K562 (cell line): ENCODE measurements around the gene SYVN1. TPM values are rescaled to one million over a fixed set of nuclear protein-coding genes. Genes with fewer than 3 reads are reported as not detected.
A peak's percentile ranks its signal among the peaks of the same experiment; 100 is the strongest.

Experiments
- FOXK2 ChIP-seq, 2 experiments: fragments of 450-650 bp; IDR thresholded peaks in 1 of 2; conservative IDR thresholded peaks in 1 of 2; 2 replicates each; pipeline ENCODE4 v1.6.1; 2016; ENCODE audit warnings: low read depth in 2 of 2, mild to moderate bottlenecking in 1 of 2
- FOXP1 ChIP-seq: sonication (generic); formaldehyde crosslinking; IDR thresholded peaks from 2 replicates; pipeline ENCODE4 v1.8.0; 2022; ENCODE audit warnings: mild to moderate bottlenecking, missing genetic modification reagents
- HEY1 ChIP-seq: fragments of 250-450 bp; sonication (Bioruptor Pico); IDR thresholded peaks from 2 replicates; pipeline ENCODE4 v1.5.0; 2020; ENCODE audit warnings: mild to moderate bottlenecking, moderate library complexity, borderline replicate concordance
- KDM1A ChIP-seq, 2 experiments: fragments of 450-650 bp; IDR thresholded peaks; 2 replicates each; pipeline ENCODE4 v1.6.1; 2016; ENCODE audit warnings: mild to moderate bottlenecking in 2 of 2
- RAD21 ChIP-seq, 2 experiments: fragments of 250-450 bp in 1 of 2; fragments of 450-650 bp in 1 of 2; sonication (Bioruptor Pico) in 1 of 2; formaldehyde crosslinking in 1 of 2; IDR thresholded peaks in 1 of 2; conservative IDR thresholded peaks in 1 of 2; 2 replicates each; pipeline versions ENCODE4 v1.4.0 to v1.8.0; 2020 to 2022; ENCODE audit warnings: mild to moderate bottlenecking in 2 of 2, moderate library complexity in 1 of 2
- RCOR1 ChIP-seq, 2 experiments: IDR thresholded peaks; 2 replicates each; pipeline ENCODE4 v1.6.1; 2012; ENCODE audit warnings: low read depth in 2 of 2, low read length in 2 of 2, borderline replicate concordance in 1 of 2, improper control_type of control experiment in 1 of 2
- SMAD3 ChIP-seq: fragments of 450-650 bp; formaldehyde crosslinking; conservative IDR thresholded peaks from 2 replicates; pipeline ENCODE4 v1.4.0; 2020; ENCODE audit warnings: mild to moderate bottlenecking
- SOX6 ChIP-seq: fragments of 450-650 bp; IDR thresholded peaks from 2 replicates; pipeline ENCODE4 v1.6.1; 2014; ENCODE audit warnings: mild to moderate bottlenecking
- ZNF407 ChIP-seq: fragments of 450-650 bp; IDR thresholded peaks from 2 replicates; pipeline ENCODE4 v1.6.1; 2016; ENCODE audit warnings: low read depth
- ZNF740 ChIP-seq, 3 experiments: fragments of 200-800 bp in 1 of 3; sonication (Bioruptor generic) in 1 of 3; sonication (generic) in 1 of 3; formaldehyde crosslinking in 1 of 3; IDR thresholded peaks; 2 replicates each; pipeline versions ENCODE4 v1.6.1 to v1.8.0; 2016 to 2022; ENCODE audit warnings: mild to moderate bottlenecking in 2 of 3, missing compliant biosample characterization in 2 of 3, missing genetic modification characterization in 2 of 3, missing genetic modification reagents in 1 of 3
- polyA plus RNA-seq, 8 experiments: library from polyadenylated mRNA; depleted of rRNA in 4 of 8; stranded (reverse) in 5 of 8; unstranded in 3 of 8; fragments of >200 nt; fragmentation: Nextera tagmentation in 2 of 8; fragmentation: Illumina TruSeq in 1 of 8; extraction: Ambion mirVana in 2 of 8; extraction: Trizol in 1 of 8; gene quantifications; 2 replicates each; pipeline versions ENCODE4 v1.2.1 to v1.2.3, GENCODE V29; 2011 to 2014; ENCODE audit warnings: inconsistent platforms in 1 of 8, missing spikeins in 1 of 8
- total RNA-seq, 7 experiments: library from RNA; depleted of rRNA in 6 of 7; stranded (reverse); fragments of >200 nt in 6 of 7; fragmentation: Illumina TruSeq in 2 of 7; extraction: Trizol in 2 of 7; gene quantifications; 2 replicates each; pipeline versions ENCODE4 v1.2.1 to v1.2.3, GENCODE V29; 2011 to 2021; ENCODE audit warnings: low replicate concordance in 1 of 7
- TF ChIP-seq, protein P1 (sequence below): fragments of 450-650 bp; conservative IDR thresholded peaks from 2 replicates; pipeline ENCODE4 v1.6.1; 2016; ENCODE audit warnings: missing genetic modification characterization, low read depth, mild to moderate bottlenecking, control low read depth, missing compliant biosample characterization
- TF ChIP-seq, protein P2 (sequence below), 3 experiments: IDR thresholded peaks in 2 of 3; conservative IDR thresholded peaks in 1 of 3; 2 replicates each; pipeline ENCODE4 v1.5.1; 2011 to 2012; ENCODE audit warnings: low read length in 3 of 3, mild to moderate bottlenecking in 3 of 3, control low read depth in 2 of 3, improper control_type of control experiment in 1 of 3, inconsistent platforms in 1 of 3, low read depth in 1 of 3, mixed read lengths in 1 of 3, moderate library complexity in 1 of 3; ENCODE audit not compliant: insufficient read depth in 2 of 3

SYVN1 gene
- total and polyA plus RNA-seq, 9 of the 15 experiments (the other 6 are each of a cell fraction or from before 2014, with no cell fraction given): 0.41 to 47.4 (median 9.9) TPM

DNA sequence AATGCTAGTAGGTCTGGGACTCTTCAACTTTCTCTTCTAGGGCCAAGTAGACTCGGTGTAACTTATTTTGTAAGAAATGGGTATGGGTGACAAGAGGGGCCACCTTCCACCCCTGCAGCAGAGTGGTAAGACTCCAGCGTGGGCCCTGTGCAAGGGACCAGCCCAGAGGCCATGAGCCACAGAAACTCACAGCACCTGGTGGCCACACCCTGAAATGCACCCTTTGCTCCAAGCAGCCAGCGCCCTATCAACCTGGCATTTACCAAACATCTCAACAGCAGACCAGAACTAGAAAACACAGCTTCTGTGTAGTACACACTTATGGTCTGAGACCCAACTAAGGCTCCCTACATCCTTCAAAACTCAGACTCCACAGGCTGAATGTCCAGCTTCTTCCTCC lies 56.2 kb downstream of the SYVN1 start (continued):
- TF ChIP-seq, protein P1, sequence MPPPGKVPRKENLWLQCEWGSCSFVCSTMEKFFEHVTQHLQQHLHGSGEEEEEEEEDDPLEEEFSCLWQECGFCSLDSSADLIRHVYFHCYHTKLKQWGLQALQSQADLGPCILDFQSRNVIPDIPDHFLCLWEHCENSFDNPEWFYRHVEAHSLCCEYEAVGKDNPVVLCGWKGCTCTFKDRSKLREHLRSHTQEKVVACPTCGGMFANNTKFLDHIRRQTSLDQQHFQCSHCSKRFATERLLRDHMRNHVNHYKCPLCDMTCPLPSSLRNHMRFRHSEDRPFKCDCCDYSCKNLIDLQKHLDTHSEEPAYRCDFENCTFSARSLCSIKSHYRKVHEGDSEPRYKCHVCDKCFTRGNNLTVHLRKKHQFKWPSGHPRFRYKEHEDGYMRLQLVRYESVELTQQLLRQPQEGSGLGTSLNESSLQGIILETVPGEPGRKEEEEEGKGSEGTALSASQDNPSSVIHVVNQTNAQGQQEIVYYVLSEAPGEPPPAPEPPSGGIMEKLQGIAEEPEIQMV (tag): no peak
- TF ChIP-seq ZNF407 (no peak), SMAD3 (no peak), ZNF740 (CRISPR knock-in tag; IDR thresholded peaks at IDR 0.05) (no peak), ZNF740 (tag; IDR thresholded peaks at IDR 0.05) (0 out of 4 replicates have a peak, but pooled peaks of 1 of the 2 experiments have one; percentile 28), FOXP1 (CRISPR knock-in tag) (0 out of 2 replicates have a peak, but pooled peaks have one; percentile 62), KDM1A (IDR thresholded peaks at IDR 0.05) (no peak), FOXK2 (conservative IDR thresholded peaks at IDR 0.05 in 1 of 2, IDR thresholded peaks at IDR 0.05 in 1 of 2; ENCODE audit: low read depth in 2 of 2) (no peak), RAD21 (CRISPR knock-in tag; conservative IDR thresholded peaks at IDR 0.05 in 1 of 2, IDR thresholded peaks at IDR 0.05 in 1 of 2) (peak; percentile 50 to 60), SOX6 (no peak), HEY1 (CRISPR knock-in tag) (no peak), RCOR1 (IDR thresholded peaks at IDR 0.05; ENCODE audit: borderline replicate concordance in 1 of 2, low read depth in 2 of 2, low read length in 2 of 2) (no peak)
- TF ChIP-seq, protein P2, sequence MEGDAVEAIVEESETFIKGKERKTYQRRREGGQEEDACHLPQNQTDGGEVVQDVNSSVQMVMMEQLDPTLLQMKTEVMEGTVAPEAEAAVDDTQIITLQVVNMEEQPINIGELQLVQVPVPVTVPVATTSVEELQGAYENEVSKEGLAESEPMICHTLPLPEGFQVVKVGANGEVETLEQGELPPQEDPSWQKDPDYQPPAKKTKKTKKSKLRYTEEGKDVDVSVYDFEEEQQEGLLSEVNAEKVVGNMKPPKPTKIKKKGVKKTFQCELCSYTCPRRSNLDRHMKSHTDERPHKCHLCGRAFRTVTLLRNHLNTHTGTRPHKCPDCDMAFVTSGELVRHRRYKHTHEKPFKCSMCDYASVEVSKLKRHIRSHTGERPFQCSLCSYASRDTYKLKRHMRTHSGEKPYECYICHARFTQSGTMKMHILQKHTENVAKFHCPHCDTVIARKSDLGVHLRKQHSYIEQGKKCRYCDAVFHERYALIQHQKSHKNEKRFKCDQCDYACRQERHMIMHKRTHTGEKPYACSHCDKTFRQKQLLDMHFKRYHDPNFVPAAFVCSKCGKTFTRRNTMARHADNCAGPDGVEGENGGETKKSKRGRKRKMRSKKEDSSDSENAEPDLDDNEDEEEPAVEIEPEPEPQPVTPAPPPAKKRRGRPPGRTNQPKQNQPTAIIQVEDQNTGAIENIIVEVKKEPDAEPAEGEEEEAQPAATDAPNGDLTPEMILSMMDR (IDR thresholded peaks at IDR 0.05 in 2 of 3, conservative IDR thresholded peaks at IDR 0.05 in 1 of 3; ENCODE audit: insufficient read depth in 2 of 3, low read depth in 1 of 3, low read length in 3 of 3): peak; percentile 80 to 87 (median 83)
